Activated CD8-positive, alpha-beta T cell treated with anti-CD3 and anti-CD28 coated beads for 36 hours (primary cell): Measurements from ENCODE around the gene DAZAP2. TPM values are rescaled to one million over a fixed set of nuclear protein-coding genes. Genes with fewer than 3 reads are reported as not detected.

Source experiments
- ATAC-seq: fragments of 200-7000 bp; cut with Tn5 transposase; one replicate; pipeline ENCODE4 v1.10.0; 2021; ENCODE audit warnings: mild to moderate bottlenecking, moderate library complexity
- CTCF ChIA-PET: fragments of 350-600 bp; sonication (Branson Sonifier 250); formaldehyde crosslinking; loops from one replicate; lab custom pipeline; 2021; ENCODE audit warnings: antibody characterized with exemption; lab: Charles Lee
- POLR2A ChIA-PET: fragments of 350-600 bp; sonication (Branson Sonifier 250); formaldehyde crosslinking; loops from one replicate; lab custom pipeline; 2021; ENCODE audit warnings: antibody characterized with exemption; lab: Charles Lee
- DNase-seq: peaks from one replicate; pipeline ENCODE4 v3.0.0-alpha.2; 2020
- H3K27ac Mint-ChIP-seq: one replicate; pipeline ENCODE4 v1.8.0; 2021; ENCODE audit warnings: mild to moderate bottlenecking, mixed read lengths
- H3K27me3 Mint-ChIP-seq: one replicate; pipeline ENCODE4 v1.8.0; 2021; ENCODE audit warnings: mixed read lengths
- H3K36me3 Mint-ChIP-seq: one replicate; pipeline ENCODE4 v1.8.0; 2021; ENCODE audit warnings: low read depth, mixed read lengths
- H3K4me1 Mint-ChIP-seq: one replicate; pipeline ENCODE4 v1.8.0; 2021; ENCODE audit warnings: low read depth, mixed read lengths
- H3K4me3 Mint-ChIP-seq: one replicate; pipeline ENCODE4 v1.8.0; 2021; ENCODE audit warnings: mild to moderate bottlenecking, moderate library complexity, mixed read lengths
- H3K9me3 Mint-ChIP-seq: one replicate; pipeline ENCODE4 v1.8.0; 2021; ENCODE audit warnings: mixed read lengths
- CTCF ChIP-seq: fragments of 200-600 bp; IDR thresholded peaks from one replicate; pipeline ENCODE4 v1.8.0; 2022; ENCODE audit warnings: antibody characterized with exemption, mild to moderate bottlenecking
- intact Hi-C: fragments of 100-400 bp; cut with micrococcal nuclease; formaldehyde crosslinking; loops from one replicate; pipeline ENCODE4 v1.10.0; 2022
- total RNA-seq, 2 experiments: library from RNA; stranded (reverse); gene quantifications; one replicate each; pipeline ENCODE4 v1.2.3, GENCODE V29; 2021

The DAZAP2 gene
- total RNA-seq, 2 experiments from 2014 or later: 91.7 to 98.3 TPM

GRCh38 chr12:51192284-51192671 is 46.3 kb upstream of the DAZAP2 start:
- CTCF ChIA-PET: no interaction called here
- no peaks in the 10 kb centered on the region for H3K36me3 Mint-ChIP-seq
- intact Hi-C loops: no loop called here
- ATAC-seq: no peak
- peaks cover 1% of the 10 kb centered on the region for H3K4me1 Mint-ChIP-seq
- DNase-seq: no peak
- POLR2A ChIA-PET: no interaction called here
- no peak overlapping the region for H3K4me3 Mint-ChIP-seq
- no peaks in the 10 kb centered on the region for H3K27me3 Mint-ChIP-seq
- no peak overlapping the region for H3K27ac Mint-ChIP-seq
- no peaks in the 10 kb centered on the region for H3K9me3 Mint-ChIP-seq
- no peak for TF ChIP-seq CTCF

- ATAC-seq: no peak
Observed at GRCh38 chr12:51195841-51196240, 42.8 kb upstream of the DAZAP2 start.

GRCh38 chr12:51196547-51196946 is 42.1 kb upstream of the DAZAP2 start:
- no peak overlapping the region for H3K27ac Mint-ChIP-seq
- H3K9me3 Mint-ChIP-seq: no peaks in the 10 kb centered on the region
- DNase-seq (no peak), ATAC-seq (no peak)
- H3K4me1 Mint-ChIP-seq: no peaks in the 10 kb centered on the region
- TF ChIP-seq CTCF: no peak
- H3K4me3 Mint-ChIP-seq: no peak overlapping the region
- ChIA-PET CTCF (interaction anchor here (1.5 to 1.7 kb wide), 2 partner anchors 12 to 145 kb away, joined by 3 to 4 read pairs; no protein-coding TSS in a partner anchor), POLR2A (interaction anchor here (0.8 kb wide), 1 partner anchor 170 kb away, joined by 3 read pairs; no protein-coding TSS in a partner anchor)
- no peaks in the 10 kb centered on the region for H3K27me3 Mint-ChIP-seq
- no peaks in the 10 kb centered on the region for H3K36me3 Mint-ChIP-seq
- intact Hi-C loops: no loop called here

More at GRCh38 chr12:51195841-51196240, 42.8 kb upstream of the DAZAP2 start:
- Mint-ChIP-seq H3K4me1 (no peaks in the 10 kb centered on the region), H3K9me3 (no peaks in the 10 kb centered on the region), H3K36me3 (no peaks in the 10 kb centered on the region), H3K4me3 (no peak overlapping the region), H3K27me3 (no peaks in the 10 kb centered on the region), H3K27ac (no peak overlapping the region)
- intact Hi-C loops: no loop called here
- POLR2A ChIA-PET: no interaction called here
- no peak for TF ChIP-seq CTCF
- no peak for DNase-seq
- CTCF ChIA-PET: interaction anchor here (1.5 to 1.7 kb wide), 2 partner anchors 11 to 146 kb away, joined by 3 to 4 read pairs; no protein-coding TSS in a partner anchor

- H3K27me3 Mint-ChIP-seq: no peaks in the 10 kb centered on the region
- DNase-seq: no peak
- ChIA-PET CTCF (no interaction called here), POLR2A (interaction anchor here (0.5 kb wide), 1 partner anchor 95 kb away, joined by 3 read pairs; no protein-coding TSS in a partner anchor)
- peaks cover 3% of the 10 kb centered on the region for H3K4me1 Mint-ChIP-seq
- no peak for ATAC-seq
- no peaks in the 10 kb centered on the region for H3K36me3 Mint-ChIP-seq
- H3K4me3 Mint-ChIP-seq: no peak overlapping the region
- no peak for TF ChIP-seq CTCF
- H3K27ac Mint-ChIP-seq: no peak overlapping the region
- intact Hi-C loops: no loop called here
- H3K9me3 Mint-ChIP-seq: no peaks in the 10 kb centered on the region
Observed at GRCh38 chr12:51197736-51198567, 40.7 kb upstream of the DAZAP2 start.
